ENCODE data around the gene C1QA.
A peak's percentile ranks its signal among the peaks of the same experiment; 100 is the strongest.

DNA sequence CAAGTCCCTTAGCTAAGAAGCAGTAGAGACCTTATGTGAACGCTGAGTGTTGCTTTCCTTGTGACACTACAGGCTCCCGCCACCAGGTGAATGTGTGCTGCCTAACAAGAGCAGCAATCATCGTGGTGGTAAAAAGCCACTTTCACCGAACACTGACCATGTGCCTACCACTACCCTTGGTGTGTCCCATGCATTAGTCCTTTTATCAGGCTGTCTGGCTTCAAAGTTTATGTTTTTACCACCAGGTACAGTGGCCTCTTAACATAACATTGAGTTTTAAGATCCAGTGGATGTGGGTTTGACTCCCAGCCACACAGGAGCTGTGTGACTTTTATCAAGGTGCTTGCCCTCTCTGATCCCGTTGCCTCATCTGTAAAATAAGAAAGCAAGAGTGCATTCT lies 18.3 kb downstream of the C1QA start:
- TF ChIP-seq EZH2 (IDR thresholded peaks at IDR 0.05; ENCODE audit: borderline replicate concordance, low read depth, low read length, severe bottlenecking), result no peak
- TF ChIP-seq, protein P1, sequence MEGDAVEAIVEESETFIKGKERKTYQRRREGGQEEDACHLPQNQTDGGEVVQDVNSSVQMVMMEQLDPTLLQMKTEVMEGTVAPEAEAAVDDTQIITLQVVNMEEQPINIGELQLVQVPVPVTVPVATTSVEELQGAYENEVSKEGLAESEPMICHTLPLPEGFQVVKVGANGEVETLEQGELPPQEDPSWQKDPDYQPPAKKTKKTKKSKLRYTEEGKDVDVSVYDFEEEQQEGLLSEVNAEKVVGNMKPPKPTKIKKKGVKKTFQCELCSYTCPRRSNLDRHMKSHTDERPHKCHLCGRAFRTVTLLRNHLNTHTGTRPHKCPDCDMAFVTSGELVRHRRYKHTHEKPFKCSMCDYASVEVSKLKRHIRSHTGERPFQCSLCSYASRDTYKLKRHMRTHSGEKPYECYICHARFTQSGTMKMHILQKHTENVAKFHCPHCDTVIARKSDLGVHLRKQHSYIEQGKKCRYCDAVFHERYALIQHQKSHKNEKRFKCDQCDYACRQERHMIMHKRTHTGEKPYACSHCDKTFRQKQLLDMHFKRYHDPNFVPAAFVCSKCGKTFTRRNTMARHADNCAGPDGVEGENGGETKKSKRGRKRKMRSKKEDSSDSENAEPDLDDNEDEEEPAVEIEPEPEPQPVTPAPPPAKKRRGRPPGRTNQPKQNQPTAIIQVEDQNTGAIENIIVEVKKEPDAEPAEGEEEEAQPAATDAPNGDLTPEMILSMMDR (IDR thresholded peaks at IDR 0.05; ENCODE audit: borderline replicate concordance, extremely low read depth, low read length, poor library complexity, severe bottlenecking), result peak; percentile 15
